K562 (cell line): ENCODE data around the gene BGN. TPM values are rescaled to one million over a fixed set of nuclear protein-coding genes. Genes with fewer than 3 reads are reported as not detected.

Experiments
- COPS2 ChIP-seq: fragments of 450-650 bp; conservative IDR thresholded peaks from 2 replicates; pipeline ENCODE4 v1.6.1; 2016; ENCODE audit warnings: mild to moderate bottlenecking, moderate library complexity
- ETS2 ChIP-seq: IDR thresholded peaks from 2 replicates; pipeline ENCODE4 v1.6.1; 2016; ENCODE audit warnings: borderline replicate concordance, missing genetic modification characterization, mild to moderate bottlenecking, moderate library complexity, missing compliant biosample characterization; ENCODE audit not compliant: poor library complexity, severe bottlenecking
- FOXP1 ChIP-seq: sonication (generic); formaldehyde crosslinking; IDR thresholded peaks from 2 replicates; pipeline ENCODE4 v1.8.0; 2022; ENCODE audit warnings: mild to moderate bottlenecking, missing genetic modification reagents
- SAFB2 ChIP-seq: fragments of 200-400 bp; formaldehyde crosslinking; IDR thresholded peaks from 2 replicates; pipeline ENCODE4 v1.6.1; 2018; ENCODE audit warnings: borderline replicate concordance, low read length, low read depth, moderate library complexity; ENCODE audit not compliant: severe bottlenecking
- TAL1 ChIP-seq: fragments of 450-650 bp; IDR thresholded peaks from 2 replicates; pipeline ENCODE4 v1.6.1; 2016; ENCODE audit warnings: mild to moderate bottlenecking
- TSHZ1 ChIP-seq: fragments of 250-450 bp; sonication (Bioruptor Pico); IDR thresholded peaks from 2 replicates; pipeline ENCODE4 v1.4.0; 2020; ENCODE audit warnings: mild to moderate bottlenecking, moderate library complexity
- ZC3H8 ChIP-seq: fragments of 450-650 bp; IDR thresholded peaks from 2 replicates; pipeline ENCODE4 v1.6.1; 2017
- polyA plus RNA-seq, 8 experiments: library from polyadenylated mRNA; depleted of rRNA in 4 of 8; stranded (reverse) in 5 of 8; unstranded in 3 of 8; fragments of >200 nt; fragmentation: Nextera tagmentation in 2 of 8; fragmentation: Illumina TruSeq in 1 of 8; extraction: Ambion mirVana in 2 of 8; extraction: Trizol in 1 of 8; gene quantifications; 2 replicates each; pipeline versions ENCODE4 v1.2.1 to v1.2.3, GENCODE V29; 2011 to 2014; ENCODE audit warnings: inconsistent platforms in 1 of 8, missing spikeins in 1 of 8
- total RNA-seq, 7 experiments: library from RNA; depleted of rRNA in 6 of 7; stranded (reverse); fragments of >200 nt in 6 of 7; fragmentation: Illumina TruSeq in 2 of 7; extraction: Trizol in 2 of 7; gene quantifications; 2 replicates each; pipeline versions ENCODE4 v1.2.1 to v1.2.3, GENCODE V29; 2011 to 2021; ENCODE audit warnings: low replicate concordance in 1 of 7

BGN gene
- total and polyA plus RNA-seq, 9 of the 15 experiments (the other 6 are each of a cell fraction or from before 2014, with no cell fraction given) = 0.11 TPM; not detected in 8

DNA sequence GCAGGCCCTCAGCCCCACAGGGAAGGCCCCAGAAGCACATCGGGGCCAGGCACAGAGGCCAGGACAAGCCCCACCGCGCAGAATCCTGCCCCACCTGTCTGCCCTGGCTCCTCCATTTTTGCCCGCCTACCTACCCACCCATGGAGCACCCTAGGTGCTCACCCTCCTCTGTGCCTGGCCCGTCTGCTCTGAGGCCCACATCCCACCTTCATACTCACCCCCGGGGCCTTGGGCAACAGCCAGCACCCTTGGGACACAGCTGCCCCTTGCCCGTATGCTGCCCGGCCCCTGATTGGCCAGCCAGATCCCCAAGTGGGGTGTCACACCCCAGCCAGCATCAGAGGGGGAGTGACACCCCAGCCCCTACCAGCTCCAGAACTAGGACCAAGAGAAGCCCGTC is 38.1 kb upstream of the BGN start (continued):
- TF ChIP-seq TSHZ1 (CRISPR knock-in tag) = no peak
- TF ChIP-seq COPS2 = no peak
- TF ChIP-seq ZC3H8 = no peak
- no peak for TF ChIP-seq SAFB2
- no peak for TF ChIP-seq FOXP1 (CRISPR knock-in tag)
- TF ChIP-seq ETS2 (tag) = no peak
- no peak for TF ChIP-seq TAL1
